ENCODE measurements around the gene DELE1. TPM values are rescaled to one million over a fixed set of nuclear protein-coding genes. Genes with fewer than 3 reads are reported as not detected.

DELE1 gene
- total RNA-seq, 3 donors from 2014 or later (not counting 1 experiment from before 2014, with no cell fraction given): 106 to 125 (median 115) TPM

GRCh38 chr5:141933151-141933550 is 9.5 kb downstream of the DELE1 start:
- H3K27me3 ChIP-seq (ENCODE audit: control insufficient read depth, insufficient read depth, low read length): no peaks in the 10 kb centered on the region
- no peaks in the 10 kb centered on the region for H3K9me3 Mint-ChIP-seq
- intact Hi-C loops (cut with micrococcal nuclease): no loop called here
- peaks cover 22% of the 10 kb centered on the region for H3K36me3 Mint-ChIP-seq
- no peaks in the 10 kb centered on the region for H3K4me1 ChIP-seq (ENCODE audit: control insufficient read depth, insufficient read depth, low read length)
- H3K4me3 ChIP-seq (ENCODE audit: low read length): no peak overlapping the region
- no peak overlapping the region for H3K4me3 Mint-ChIP-seq
- peaks cover 0 to 2% of the 10 kb centered on the region in 2 donors for H3K4me1 Mint-ChIP-seq
- ATAC-seq: no peak
- 98% methylated on average over 7 of the region's 7 CpGs for WGBS (ENCODE audit: insufficient coverage)
- peaks cover 82% of the 10 kb centered on the region for H3K36me3 ChIP-seq (ENCODE audit: control insufficient read depth, insufficient read depth, low read length)
- no peak overlapping the region for H3K27ac Mint-ChIP-seq
- TF ChIP-seq, protein P1, sequence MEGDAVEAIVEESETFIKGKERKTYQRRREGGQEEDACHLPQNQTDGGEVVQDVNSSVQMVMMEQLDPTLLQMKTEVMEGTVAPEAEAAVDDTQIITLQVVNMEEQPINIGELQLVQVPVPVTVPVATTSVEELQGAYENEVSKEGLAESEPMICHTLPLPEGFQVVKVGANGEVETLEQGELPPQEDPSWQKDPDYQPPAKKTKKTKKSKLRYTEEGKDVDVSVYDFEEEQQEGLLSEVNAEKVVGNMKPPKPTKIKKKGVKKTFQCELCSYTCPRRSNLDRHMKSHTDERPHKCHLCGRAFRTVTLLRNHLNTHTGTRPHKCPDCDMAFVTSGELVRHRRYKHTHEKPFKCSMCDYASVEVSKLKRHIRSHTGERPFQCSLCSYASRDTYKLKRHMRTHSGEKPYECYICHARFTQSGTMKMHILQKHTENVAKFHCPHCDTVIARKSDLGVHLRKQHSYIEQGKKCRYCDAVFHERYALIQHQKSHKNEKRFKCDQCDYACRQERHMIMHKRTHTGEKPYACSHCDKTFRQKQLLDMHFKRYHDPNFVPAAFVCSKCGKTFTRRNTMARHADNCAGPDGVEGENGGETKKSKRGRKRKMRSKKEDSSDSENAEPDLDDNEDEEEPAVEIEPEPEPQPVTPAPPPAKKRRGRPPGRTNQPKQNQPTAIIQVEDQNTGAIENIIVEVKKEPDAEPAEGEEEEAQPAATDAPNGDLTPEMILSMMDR (IDR thresholded peaks at IDR 0.05): no peak
- no peak for DNase-seq
- H3K9me3 ChIP-seq (ENCODE audit: control insufficient read depth, insufficient read depth, low read length): no peaks in the 10 kb centered on the region
- H3K27ac ChIP-seq (ENCODE audit: low read length): no peak overlapping the region
- H3K27me3 Mint-ChIP-seq (ENCODE audit: low read depth in 2 of 2): no peaks in the 10 kb centered on the region

GRCh38 chr5:141934099-141934844 is 10.6 kb downstream of the DELE1 start:
- no peaks in the 10 kb centered on the region for H3K27me3 Mint-ChIP-seq (ENCODE audit: low read depth in 2 of 2)
- H3K4me1 ChIP-seq (ENCODE audit: control insufficient read depth, insufficient read depth, low read length): no peaks in the 10 kb centered on the region
- no peaks in the 10 kb centered on the region for H3K27me3 ChIP-seq (ENCODE audit: control insufficient read depth, insufficient read depth, low read length)
- peaks cover 75% of the 10 kb centered on the region for H3K36me3 ChIP-seq (ENCODE audit: control insufficient read depth, insufficient read depth, low read length)
- no peaks in the 10 kb centered on the region for H3K9me3 ChIP-seq (ENCODE audit: control insufficient read depth, insufficient read depth, low read length)
- intact Hi-C loops (cut with micrococcal nuclease): no loop called here
- H3K4me1 Mint-ChIP-seq: no peaks in the 10 kb centered on the region
- peaks cover 22% of the 10 kb centered on the region for H3K36me3 Mint-ChIP-seq
- no peak overlapping the region for H3K27ac ChIP-seq (ENCODE audit: low read length)
- no peak overlapping the region for H3K4me3 ChIP-seq (ENCODE audit: low read length)
- no peak for DNase-seq
- ATAC-seq: no peak
- WGBS (ENCODE audit: insufficient coverage): 97% methylated on average over 11 of the region's 11 CpGs
- no peak overlapping the region for H3K27ac Mint-ChIP-seq
- no peaks in the 10 kb centered on the region for H3K9me3 Mint-ChIP-seq
- TF ChIP-seq, protein P1 (IDR thresholded peaks at IDR 0.05): no peak
- H3K4me3 Mint-ChIP-seq: no peak overlapping the region

DNA sequence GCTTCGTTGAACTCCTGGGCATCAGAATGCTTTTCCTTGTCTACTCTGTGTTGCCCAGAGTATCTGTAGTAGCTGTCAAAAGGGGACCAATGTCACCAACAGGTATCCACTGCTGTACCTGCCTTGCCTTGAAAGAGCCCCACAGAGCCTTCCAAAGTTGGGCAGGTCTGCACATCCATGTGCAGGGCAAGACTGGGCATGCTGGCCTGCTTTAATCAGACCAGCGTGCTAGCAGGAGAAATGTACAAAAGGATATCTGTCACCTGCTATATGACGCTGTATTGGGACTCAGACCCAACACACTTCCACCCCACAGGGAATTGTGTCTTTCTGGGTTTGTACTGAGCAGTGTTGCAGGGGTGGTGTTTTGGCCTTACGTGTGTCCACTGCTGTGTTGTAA is 11.9 kb downstream of the DELE1 start:
- 98% methylated on average over 3 of the region's 4 CpGs for WGBS (ENCODE audit: insufficient coverage)
- no peaks in the 10 kb centered on the region for H3K9me3 Mint-ChIP-seq

More for the DNA sequence above, 11.9 kb downstream of the DELE1 start:
- ATAC-seq (no peak), DNase-seq (no peak)
- TF ChIP-seq, protein P1 (IDR thresholded peaks at IDR 0.05): no peak
- no peaks in the 10 kb centered on the region for H3K4me1 ChIP-seq (ENCODE audit: control insufficient read depth, insufficient read depth, low read length)
- Mint-ChIP-seq H3K27me3 (ENCODE audit: low read depth in 2 of 2) (no peaks in the 10 kb centered on the region), H3K36me3 (peaks cover 22% of the 10 kb centered on the region), H3K4me1 (peaks cover 1 to 2% of the 10 kb centered on the region in 2 donors), H3K4me3 (no peak overlapping the region), H3K27ac (no peak overlapping the region)
- H3K4me3 ChIP-seq (ENCODE audit: low read length): no peak overlapping the region
- H3K9me3 ChIP-seq (ENCODE audit: control insufficient read depth, insufficient read depth, low read length): no peaks in the 10 kb centered on the region
- H3K27ac ChIP-seq (ENCODE audit: low read length): no peak overlapping the region
- intact Hi-C loops (cut with micrococcal nuclease): no loop called here
- H3K36me3 ChIP-seq (ENCODE audit: control insufficient read depth, insufficient read depth, low read length): peaks cover 70% of the 10 kb centered on the region
- no peaks in the 10 kb centered on the region for H3K27me3 ChIP-seq (ENCODE audit: control insufficient read depth, insufficient read depth, low read length)

Measured in natural killer cell (primary cell).